ENCODE data around the gene GDF7. TPM values are rescaled to one million over a fixed set of nuclear protein-coding genes. Genes with fewer than 3 reads are reported as not detected.

GDF7 gene
- total RNA-seq, 1 donor from 2014 or later: 24.3 TPM

DNA sequence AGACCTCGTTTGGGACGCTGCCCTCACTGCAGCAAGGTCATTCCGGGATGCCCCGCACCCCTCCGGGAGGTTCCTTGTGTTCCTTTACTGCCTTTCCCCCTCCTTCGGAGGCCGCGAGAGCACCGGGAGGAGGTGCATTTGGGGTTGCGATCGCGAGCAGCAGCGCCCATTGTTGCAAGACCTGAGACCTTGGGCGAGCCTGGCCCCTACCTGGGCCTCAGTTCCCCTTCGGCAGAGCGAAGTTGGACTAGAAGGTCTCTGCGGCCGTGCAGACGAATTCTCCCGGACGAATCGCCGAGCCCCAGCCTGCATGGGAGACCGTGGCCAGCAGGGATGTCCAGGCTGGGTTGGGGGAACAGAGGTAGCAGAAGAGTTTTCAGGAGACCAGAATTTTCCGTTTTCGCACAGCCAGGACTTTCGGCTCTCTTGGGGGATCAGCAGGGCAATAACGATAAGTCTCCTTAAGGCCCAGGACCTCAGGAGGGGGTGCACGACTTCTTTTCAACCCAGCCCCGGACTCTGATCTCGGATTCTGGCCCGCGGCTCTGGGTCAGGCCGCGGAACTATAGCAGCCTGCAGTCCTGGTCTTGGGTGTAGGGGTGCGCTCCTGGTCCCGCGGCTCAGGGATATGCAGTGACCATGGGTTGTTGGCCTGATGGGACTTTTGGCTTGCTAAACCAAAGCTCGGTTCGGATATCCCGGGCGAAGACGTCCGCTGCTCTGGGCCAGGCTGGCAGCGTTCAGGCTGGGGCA lies 2.8 kb downstream of the GDF7 start:
- H3K4me3 Mint-ChIP-seq: peak overlapping the region; percentile 71
- peaks cover 90% of the 10 kb centered on the region for H3K27me3 Mint-ChIP-seq
- no peaks in the 10 kb centered on the region for H3K36me3 Mint-ChIP-seq
- TF ChIP-seq, protein P1, sequence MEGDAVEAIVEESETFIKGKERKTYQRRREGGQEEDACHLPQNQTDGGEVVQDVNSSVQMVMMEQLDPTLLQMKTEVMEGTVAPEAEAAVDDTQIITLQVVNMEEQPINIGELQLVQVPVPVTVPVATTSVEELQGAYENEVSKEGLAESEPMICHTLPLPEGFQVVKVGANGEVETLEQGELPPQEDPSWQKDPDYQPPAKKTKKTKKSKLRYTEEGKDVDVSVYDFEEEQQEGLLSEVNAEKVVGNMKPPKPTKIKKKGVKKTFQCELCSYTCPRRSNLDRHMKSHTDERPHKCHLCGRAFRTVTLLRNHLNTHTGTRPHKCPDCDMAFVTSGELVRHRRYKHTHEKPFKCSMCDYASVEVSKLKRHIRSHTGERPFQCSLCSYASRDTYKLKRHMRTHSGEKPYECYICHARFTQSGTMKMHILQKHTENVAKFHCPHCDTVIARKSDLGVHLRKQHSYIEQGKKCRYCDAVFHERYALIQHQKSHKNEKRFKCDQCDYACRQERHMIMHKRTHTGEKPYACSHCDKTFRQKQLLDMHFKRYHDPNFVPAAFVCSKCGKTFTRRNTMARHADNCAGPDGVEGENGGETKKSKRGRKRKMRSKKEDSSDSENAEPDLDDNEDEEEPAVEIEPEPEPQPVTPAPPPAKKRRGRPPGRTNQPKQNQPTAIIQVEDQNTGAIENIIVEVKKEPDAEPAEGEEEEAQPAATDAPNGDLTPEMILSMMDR (conservative IDR thresholded peaks at IDR 0.05): no peak
- H3K9me3 Mint-ChIP-seq: no peaks in the 10 kb centered on the region
- no peak for DNase-seq (ENCODE audit: extremely low spot score, unreplicated experiment)
- H3K4me1 Mint-ChIP-seq (ENCODE audit: unreplicated experiment): peaks cover 6% of the 10 kb centered on the region
- H3K27ac Mint-ChIP-seq: peak overlapping the region; percentile 26

DNA sequence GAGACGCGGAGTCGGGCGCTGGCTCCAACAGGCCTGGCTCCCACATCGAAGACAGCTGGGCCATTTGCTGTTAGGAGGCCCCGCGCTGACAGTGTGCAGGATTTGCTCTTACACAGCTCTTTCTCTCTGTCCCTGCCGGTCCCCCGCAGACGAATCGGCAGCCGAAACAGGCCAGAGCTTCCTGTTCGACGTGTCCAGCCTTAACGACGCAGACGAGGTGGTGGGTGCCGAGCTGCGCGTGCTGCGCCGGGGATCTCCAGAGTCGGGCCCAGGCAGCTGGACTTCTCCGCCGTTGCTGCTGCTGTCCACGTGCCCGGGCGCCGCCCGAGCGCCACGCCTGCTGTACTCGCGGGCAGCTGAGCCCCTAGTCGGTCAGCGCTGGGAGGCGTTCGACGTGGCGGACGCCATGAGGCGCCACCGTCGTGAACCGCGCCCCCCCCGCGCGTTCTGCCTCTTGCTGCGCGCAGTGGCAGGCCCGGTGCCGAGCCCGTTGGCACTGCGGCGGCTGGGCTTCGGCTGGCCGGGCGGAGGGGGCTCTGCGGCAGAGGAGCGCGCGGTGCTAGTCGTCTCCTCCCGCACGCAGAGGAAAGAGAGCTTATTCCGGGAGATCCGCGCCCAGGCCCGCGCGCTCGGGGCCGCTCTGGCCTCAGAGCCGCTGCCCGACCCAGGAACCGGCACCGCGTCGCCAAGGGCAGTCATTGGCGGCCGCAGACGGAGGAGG lies 3.5 kb downstream of the GDF7 start:
- Mint-ChIP-seq H3K27ac (no peak overlapping the region), H3K27me3 (peaks cover 88% of the 10 kb centered on the region), H3K4me1 (ENCODE audit: unreplicated experiment) (peaks cover 10% of the 10 kb centered on the region), H3K4me3 (peak overlapping the region; percentile 25), H3K36me3 (no peaks in the 10 kb centered on the region), H3K9me3 (no peaks in the 10 kb centered on the region)
- DNase-seq (ENCODE audit: extremely low spot score, unreplicated experiment): no peak
- TF ChIP-seq, protein P1 (conservative IDR thresholded peaks at IDR 0.05): no peak

DNA sequence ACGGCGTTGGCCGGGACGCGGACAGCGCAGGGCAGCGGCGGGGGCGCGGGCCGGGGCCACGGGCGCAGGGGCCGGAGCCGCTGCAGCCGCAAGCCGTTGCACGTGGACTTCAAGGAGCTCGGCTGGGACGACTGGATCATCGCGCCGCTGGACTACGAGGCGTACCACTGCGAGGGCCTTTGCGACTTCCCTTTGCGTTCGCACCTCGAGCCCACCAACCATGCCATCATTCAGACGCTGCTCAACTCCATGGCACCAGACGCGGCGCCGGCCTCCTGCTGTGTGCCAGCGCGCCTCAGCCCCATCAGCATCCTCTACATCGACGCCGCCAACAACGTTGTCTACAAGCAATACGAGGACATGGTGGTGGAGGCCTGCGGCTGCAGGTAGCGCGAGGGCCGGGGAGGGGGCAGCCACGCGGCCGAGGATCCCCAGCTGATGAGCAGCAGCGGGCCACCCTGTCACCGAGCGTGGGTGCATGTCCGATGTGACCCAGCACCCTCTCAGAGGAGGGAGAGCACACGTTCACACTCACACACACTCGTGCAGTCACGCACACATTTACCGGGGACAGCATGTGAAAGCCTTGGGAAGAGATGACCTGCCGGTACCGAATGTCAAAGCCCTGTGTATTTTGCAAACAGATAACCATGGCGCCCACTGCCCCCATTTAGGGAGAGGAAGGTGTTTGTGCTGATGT lies 4.2 kb downstream of the GDF7 start:
- peaks cover 10% of the 10 kb centered on the region for H3K4me1 Mint-ChIP-seq (ENCODE audit: unreplicated experiment)
- TF ChIP-seq, protein P1 (conservative IDR thresholded peaks at IDR 0.05): no peak

DNA sequence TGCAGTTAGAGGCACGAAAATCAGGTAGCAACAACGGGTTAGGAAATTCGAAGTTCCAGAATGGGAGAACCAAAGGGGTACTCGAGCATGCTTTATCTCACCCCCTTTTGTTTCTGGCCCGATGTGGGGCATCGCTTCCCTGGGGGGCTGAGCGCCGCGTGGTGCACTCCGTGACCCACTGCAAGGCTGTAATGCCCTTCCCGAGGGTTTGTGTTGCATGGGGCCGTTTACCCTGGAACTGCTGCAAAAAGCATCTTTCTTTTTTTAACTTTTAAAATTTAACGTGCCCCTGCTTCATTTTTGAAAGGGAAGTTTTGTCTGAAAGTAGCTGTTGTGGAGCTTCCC lies 4.8 kb downstream of the GDF7 start:
- Mint-ChIP-seq H3K4me1 (ENCODE audit: unreplicated experiment) (peaks cover 10% of the 10 kb centered on the region), H3K36me3 (no peaks in the 10 kb centered on the region), H3K4me3 (peak overlapping the region; percentile 45), H3K27ac (no peak overlapping the region), H3K27me3 (peaks cover 79% of the 10 kb centered on the region), H3K9me3 (no peaks in the 10 kb centered on the region)
- TF ChIP-seq, protein P1 (conservative IDR thresholded peaks at IDR 0.05): no peak
- no peak for DNase-seq (ENCODE audit: extremely low spot score, unreplicated experiment)

More for the DNA sequence above, 4.2 kb downstream of the GDF7 start:
- Mint-ChIP-seq H3K9me3 (no peaks in the 10 kb centered on the region), H3K4me3 (peak overlapping the region; percentile 45), H3K36me3 (no peaks in the 10 kb centered on the region), H3K27me3 (peaks cover 84% of the 10 kb centered on the region), H3K27ac (no peak overlapping the region)
- DNase-seq (ENCODE audit: extremely low spot score, unreplicated experiment): no peak

DNA sequence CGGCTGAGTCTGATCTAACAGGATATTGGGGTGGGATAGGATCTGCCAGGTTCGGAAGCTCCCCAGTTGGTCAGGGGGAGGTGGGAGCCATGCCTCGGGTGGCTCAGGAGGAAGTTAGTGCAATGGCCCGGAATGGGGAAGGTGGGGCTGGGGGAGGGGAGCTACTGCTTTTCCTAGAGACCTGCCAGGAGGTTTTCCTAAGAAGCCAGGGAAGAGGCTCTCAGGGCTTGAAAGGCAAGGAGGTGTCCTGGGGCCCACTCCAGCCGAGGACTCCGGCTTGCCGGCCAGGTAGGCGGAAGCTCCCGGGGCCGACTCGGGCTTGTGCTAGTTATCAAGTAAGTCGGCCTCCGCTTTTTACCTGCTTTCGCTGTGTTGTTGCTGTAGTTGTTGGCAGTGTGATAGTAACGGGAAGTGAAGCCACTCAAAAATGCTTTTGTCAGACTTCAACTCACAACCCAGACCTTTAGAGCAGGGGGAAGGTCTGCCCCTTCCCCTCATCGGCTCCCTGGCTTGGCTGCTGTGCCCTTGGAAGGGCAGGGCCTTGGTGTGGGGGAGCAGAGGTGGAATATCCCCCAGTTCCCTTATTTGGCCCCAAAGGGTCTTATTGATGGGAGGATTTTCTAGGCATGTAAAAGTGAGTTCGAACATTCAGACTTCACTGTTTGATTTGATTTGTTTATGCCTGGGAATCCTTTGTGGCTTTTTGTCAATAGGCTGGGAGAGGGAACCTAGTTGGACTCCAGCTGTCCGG lies 5.4 kb downstream of the GDF7 start:
- Mint-ChIP-seq H3K36me3 (no peaks in the 10 kb centered on the region), H3K9me3 (no peaks in the 10 kb centered on the region), H3K4me3 (peak overlapping the region; percentile 47), H3K4me1 (ENCODE audit: unreplicated experiment) (peaks cover 10% of the 10 kb centered on the region), H3K27ac (no peak overlapping the region), H3K27me3 (peaks cover 77% of the 10 kb centered on the region)
- TF ChIP-seq, protein P1 (conservative IDR thresholded peaks at IDR 0.05): no peak
- no peak for DNase-seq (ENCODE audit: extremely low spot score, unreplicated experiment)

Data from type B pancreatic cell (in vitro differentiated cells).